Activated CD4-positive, alpha-beta memory T cell treated with anti-CD3 and anti-CD28 coated beads, Interleukin-2, amount 10 ng/mL, durations not matched to agents 7 days and 5 days (primary cell): ENCODE measurements around the gene TIMM13. TPM values are rescaled to one million over a fixed set of nuclear protein-coding genes. Genes with fewer than 3 reads are reported as not detected.

ENCODE experiments used
- CTCF ChIA-PET: fragments of 350-600 bp; sonication (Branson Sonifier 250); formaldehyde crosslinking; loops from one replicate; lab custom pipeline; 2021; ENCODE audit warnings: antibody characterized with exemption, inconsistent platforms; lab: Charles Lee
- POLR2A ChIA-PET: fragments of 350-600 bp; sonication (Branson Sonifier 250); formaldehyde crosslinking; loops from one replicate; lab custom pipeline; 2021; ENCODE audit warnings: antibody characterized with exemption; lab: Charles Lee
- DNase-seq: peaks from one replicate; pipeline ENCODE4 v3.0.0-alpha.2; 2020
- H3K27ac Mint-ChIP-seq: one replicate; pipeline ENCODE4 v1.8.0; 2021; ENCODE audit warnings: mild to moderate bottlenecking, mixed read lengths
- H3K27me3 Mint-ChIP-seq: one replicate; pipeline ENCODE4 v1.8.0; 2021; ENCODE audit warnings: mixed read lengths
- H3K36me3 Mint-ChIP-seq: one replicate; pipeline ENCODE4 v1.8.0; 2021; ENCODE audit warnings: low read depth, mixed read lengths
- H3K4me1 Mint-ChIP-seq: one replicate; pipeline ENCODE4 v1.8.0; 2021; ENCODE audit warnings: mixed read lengths
- H3K4me3 Mint-ChIP-seq: one replicate; pipeline ENCODE4 v1.8.0; 2021; ENCODE audit warnings: mild to moderate bottlenecking, mixed read lengths
- H3K9me3 Mint-ChIP-seq: one replicate; pipeline ENCODE4 v1.8.0; 2021; ENCODE audit warnings: mixed read lengths
- total RNA-seq, 2 experiments: library from RNA; stranded (reverse); gene quantifications; one replicate each; pipeline ENCODE4 v1.2.3, GENCODE V29; 2021

TIMM13 gene
- total RNA-seq, 2 experiments from 2014 or later = 44.5 to 47.4 TPM

- Mint-ChIP-seq H3K36me3 (peaks cover 7% of the 10 kb centered on the region), H3K4me1 (no peaks in the 10 kb centered on the region)
- POLR2A ChIA-PET = no interaction called here
These were observed 46.8 kb downstream of the TIMM13 start for GRCh38 chr19:2380567-2380966.

GRCh38 chr19:2376784-2377519 is 50.4 kb downstream of the TIMM13 start:
- ChIA-PET POLR2A (no interaction called here), CTCF (no interaction called here)
- H3K9me3 Mint-ChIP-seq = peaks cover 22% of the 10 kb centered on the region
- no peak overlapping the region for H3K27ac Mint-ChIP-seq
- peaks cover 5% of the 10 kb centered on the region for H3K27me3 Mint-ChIP-seq
- no peak overlapping the region for H3K4me3 Mint-ChIP-seq
- DNase-seq = no peak
- H3K4me1 Mint-ChIP-seq = no peaks in the 10 kb centered on the region
- H3K36me3 Mint-ChIP-seq = peaks cover 10% of the 10 kb centered on the region

More at GRCh38 chr19:2380567-2380966, 46.8 kb downstream of the TIMM13 start:
- Mint-ChIP-seq H3K9me3 (peaks cover 25% of the 10 kb centered on the region), H3K27ac (no peak overlapping the region), H3K27me3 (peaks cover 3% of the 10 kb centered on the region), H3K4me3 (no peak overlapping the region)
- CTCF ChIA-PET = interaction anchor here (0.7 to 1.4 kb wide), 3 partner anchors 10 to 268 kb away, joined by 3 to 8 read pairs (median 6); no protein-coding TSS in a partner anchor
- no peak for DNase-seq

Other genes starting within 250 kb of the TIMM13 start
- gene PLEKHJ1, start 191.3 kb downstream of the TIMM13 start, total RNA-seq = 10 to 100 TPM; 58.3 to 60.4 TPM
- 100 to 1,000 TPM; 137 to 145 TPM for gene SF3A2, start 190.8 kb downstream of the TIMM13 start, total RNA-seq
- 1 to 10 TPM; 4.6 to 7.6 TPM for gene AMH, start 178.3 kb downstream of the TIMM13 start, total RNA-seq
- 1 to 10 TPM in 1 of 2 experiments, under 1 TPM in 1; 0.73 to 1.3 TPM for gene JSRP1, start 171.2 kb downstream of the TIMM13 start, total RNA-seq
- gene PEAK3, start 145.4 kb downstream of the TIMM13 start, total RNA-seq = under 1 TPM; 0.70 to 0.88 TPM
- under 1 TPM; 0.40 to 0.63 TPM for gene LINGO3, start 119.4 kb downstream of the TIMM13 start, total RNA-seq
- 100 to 1,000 TPM; 110 to 115 TPM for gene LSM7, start 99.0 kb downstream of the TIMM13 start, total RNA-seq
- gene SPPL2B, start 98.9 kb downstream of the TIMM13 start, total RNA-seq = 10 to 100 TPM; 58.9 to 68.2 TPM
- gene TMPRSS9, start 67.3 kb downstream of the TIMM13 start, total RNA-seq = not detected
- gene LMNB2, start 29.4 kb upstream of the TIMM13 start, total RNA-seq = 10 to 100 TPM; 92.9 to 96.6 TPM
- gene GADD45B, start 48.5 kb upstream of the TIMM13 start, total RNA-seq = 10 to 100 TPM; 52.2 to 54.3 TPM